ENCODE data around the gene FRAS1.

DNA sequence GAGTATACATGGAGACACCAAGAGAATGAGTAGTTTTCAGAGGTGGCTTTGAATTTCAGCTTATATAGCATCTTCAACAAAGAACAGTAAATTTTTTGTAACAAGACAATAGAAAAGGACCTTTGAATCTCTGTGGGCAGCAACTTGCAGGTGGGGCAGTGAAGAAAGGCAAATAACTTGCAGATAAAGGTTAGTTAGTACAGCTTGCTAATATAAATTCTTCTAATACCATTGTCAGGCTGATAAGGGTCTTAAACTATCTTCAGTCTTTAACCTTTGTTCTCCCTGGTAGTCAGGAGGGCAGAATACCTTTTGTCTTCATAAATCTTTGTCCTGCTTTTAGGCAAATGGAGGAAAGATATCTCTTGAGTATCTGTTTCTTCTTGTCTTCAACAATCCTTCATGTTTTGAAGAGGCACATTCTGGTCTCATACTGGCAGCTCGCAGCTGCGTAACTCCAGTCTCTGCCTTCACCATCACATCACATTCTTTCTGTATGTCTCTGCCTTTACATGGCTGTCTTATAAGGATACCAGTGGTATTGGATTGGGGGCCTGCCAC, 510.5 kb downstream of the FRAS1 start:
- TF ChIP-seq POLR2AphosphoS5 (IDR thresholded peaks at IDR 0.05; ENCODE audit: low read depth, low read length) (no peak), SIN3A (IDR thresholded peaks at IDR 0.05; ENCODE audit: borderline replicate concordance, insufficient read depth, low read length) (no peak)

All from PFSK-1 (cell line).